ENCODE measurements around the gene MIF4GD.

Gene MIF4GD

DNA sequence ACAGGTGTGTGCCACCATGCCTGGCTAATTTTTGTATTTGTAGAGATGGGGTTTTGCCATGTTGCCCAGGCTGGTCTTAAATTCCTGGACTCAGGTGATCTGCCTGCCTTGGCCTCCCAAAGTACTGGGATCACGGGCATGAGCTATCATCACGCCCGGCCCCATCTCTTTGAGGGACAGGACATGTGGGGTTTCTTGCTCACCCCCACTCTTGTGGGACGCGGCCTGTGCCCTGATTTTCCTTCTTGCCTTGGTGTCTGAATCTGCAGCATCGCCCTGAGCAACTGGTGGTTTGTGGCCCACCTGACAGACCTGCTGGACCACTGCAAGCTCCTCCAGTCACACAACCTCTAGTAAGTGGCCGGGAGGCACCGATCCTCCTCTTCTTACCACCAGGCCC, 40.0 kb downstream of the MIF4GD start:
- no peak for DNase-seq

DNA sequence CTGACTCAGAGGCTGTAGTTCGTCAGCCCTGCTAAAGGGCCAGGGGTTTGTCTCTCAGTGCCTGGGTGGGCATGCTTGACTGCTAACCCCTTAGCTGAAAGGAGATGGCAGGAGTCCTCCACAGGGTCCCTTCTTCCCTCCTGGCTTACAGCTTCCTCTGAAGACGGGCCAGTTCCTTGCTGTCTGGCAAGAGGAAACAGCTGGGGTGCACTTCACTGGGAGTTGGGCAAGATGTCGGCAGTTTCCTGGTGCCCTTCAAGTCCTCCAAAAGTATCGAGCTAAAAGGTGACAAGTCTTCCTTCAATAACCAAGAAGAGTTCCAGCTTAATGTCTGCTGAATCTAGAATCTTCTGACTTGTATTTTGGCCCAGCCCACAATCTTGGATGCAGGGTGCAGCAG, 42.2 kb downstream of the MIF4GD start:
- DNase-seq, result no peak

DNA sequence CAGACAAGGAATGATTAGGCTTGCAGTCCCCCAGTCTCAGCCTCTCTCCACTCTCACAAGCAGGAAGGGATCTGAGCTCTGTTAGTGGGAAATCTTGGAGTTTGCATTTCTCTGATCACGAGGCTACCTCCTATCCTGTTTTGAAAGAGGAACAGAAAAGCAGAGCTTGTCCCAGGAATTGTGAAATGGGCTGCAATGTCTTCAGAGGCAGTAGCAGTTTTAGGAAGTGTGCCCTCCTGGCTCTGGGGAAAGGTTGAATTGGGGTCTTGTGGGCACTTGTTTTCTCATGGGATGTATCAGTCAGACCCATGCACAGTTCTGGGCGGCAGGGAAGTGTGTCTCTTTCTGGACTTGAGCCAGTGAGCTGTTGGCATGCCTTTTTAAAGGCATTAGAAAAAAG, 42.7 kb downstream of the MIF4GD start:
- DNase-seq, result no peak

DNA sequence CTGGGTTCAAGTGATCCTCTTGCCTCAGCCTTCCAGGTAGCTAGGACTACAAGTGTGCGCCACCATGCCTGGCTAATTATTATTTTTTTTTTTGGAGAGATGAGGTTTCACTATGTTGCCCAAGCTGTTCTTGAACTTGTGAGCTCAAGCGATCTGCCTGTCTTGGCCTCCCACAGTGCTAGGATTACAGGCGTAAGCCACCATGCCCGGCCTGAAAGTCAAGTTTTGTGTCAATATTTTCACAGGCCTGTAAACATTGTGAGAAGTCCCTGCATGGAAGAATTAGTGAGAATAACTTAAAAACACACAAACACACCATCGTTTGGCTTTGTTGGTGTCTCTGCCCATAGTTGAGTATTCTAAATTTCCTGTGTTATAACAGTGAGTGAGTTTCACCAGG, 43.3 kb downstream of the MIF4GD start:
- no peak for DNase-seq

DNA sequence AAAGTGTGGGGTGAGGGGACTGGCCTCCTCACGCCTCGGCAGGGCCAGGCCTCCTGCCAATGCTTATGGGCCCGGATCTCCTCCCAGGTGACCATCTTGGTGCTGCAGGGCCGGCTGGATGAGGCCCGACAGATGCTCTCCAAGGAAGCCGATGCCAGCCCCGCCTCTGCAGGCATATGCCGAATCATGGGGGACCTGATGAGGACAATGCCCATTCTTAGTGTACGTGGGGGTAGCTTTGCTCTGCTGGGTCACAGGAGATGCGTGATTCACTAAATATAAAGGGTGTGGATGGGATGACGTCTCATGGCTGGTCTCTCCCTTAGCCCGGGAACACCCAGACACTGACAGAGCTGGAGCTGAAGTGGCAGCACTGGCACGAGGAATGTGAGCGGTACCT, 46.0 kb downstream of the MIF4GD start:
- DNase-seq, result no peak

DNA sequence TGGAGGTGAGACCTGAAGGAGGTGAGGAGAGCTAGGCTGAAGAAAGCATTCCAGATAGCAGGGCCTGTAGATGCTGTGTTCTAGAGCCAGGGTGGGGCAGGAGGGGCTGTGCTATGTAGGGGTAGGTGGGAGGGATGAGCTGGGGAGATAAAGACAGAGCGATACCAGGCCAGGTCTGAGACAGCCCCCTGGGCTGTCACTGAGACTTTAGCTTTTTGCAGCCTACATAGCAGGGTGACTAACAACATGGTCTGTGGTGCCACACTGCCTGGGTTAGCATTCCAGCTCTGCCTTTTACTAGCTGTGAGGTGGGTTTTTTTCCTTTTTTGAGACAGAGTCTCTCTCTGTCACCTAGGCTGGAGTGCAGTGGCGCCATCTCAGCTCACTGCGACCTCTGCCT, 51.2 kb downstream of the MIF4GD start:
- DNase-seq, result no peak

DNA sequence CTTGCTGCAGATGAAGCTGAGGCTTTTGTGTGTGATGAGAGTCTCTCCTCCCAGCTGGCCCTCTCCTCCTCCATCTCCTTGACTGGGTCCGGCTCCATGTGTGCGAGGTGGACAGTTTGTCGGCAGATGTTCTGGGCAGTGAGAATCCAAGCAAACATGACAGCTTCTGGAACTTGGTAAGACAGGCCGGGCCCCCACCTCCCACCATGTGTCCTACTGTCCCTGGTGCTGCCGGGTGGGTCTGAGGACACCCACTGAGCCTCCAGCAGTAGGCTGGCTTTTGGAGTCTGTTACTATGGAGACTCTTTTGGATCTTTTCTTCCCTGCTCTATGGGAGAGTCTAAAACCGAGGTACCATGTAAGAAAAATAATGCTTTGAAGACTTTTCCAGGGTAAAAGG, 52.9 kb downstream of the MIF4GD start:
- no peak for DNase-seq
